BLaER1 treated with 17β-estradiol and CSF1 and Interleukin-3, amounts not matched to agents 10 nM and 100 nM (cell line): ENCODE results near the gene EPGN.
"Not testable (repeated sequence)": the region's sequence is repeated elsewhere in the genome, so short reads cannot be mapped to it uniquely, and the experiment has no call there.

Experiments used
- H3K27ac ChIP-seq, 11 experiments: shearing (Covaris generic); formaldehyde crosslinking; 2 replicates each; pipeline ENCODE4 v1.8.1; 2022
- H3K27me3 ChIP-seq, 11 experiments: shearing (Covaris generic); formaldehyde crosslinking; 2 replicates each; pipeline ENCODE4 v1.8.1; 2022
- H3K36me3 ChIP-seq, 11 experiments: shearing (Covaris generic); formaldehyde crosslinking; 2 replicates each; pipeline ENCODE4 v1.8.1; 2022
- H3K4me1 ChIP-seq, 10 experiments: shearing (Covaris generic); formaldehyde crosslinking; 2 replicates each; pipeline ENCODE4 v1.8.1; 2022
- H3K4me2 ChIP-seq, 11 experiments: shearing (Covaris generic); formaldehyde crosslinking; 2 replicates each; pipeline ENCODE4 v1.8.1; 2022
- H3K4me3 ChIP-seq, 10 experiments: shearing (Covaris generic); formaldehyde crosslinking; 2 replicates each; pipeline ENCODE4 v1.8.1; 2022
- H3K9ac ChIP-seq, 11 experiments: shearing (Covaris generic); formaldehyde crosslinking; 2 replicates each; pipeline ENCODE4 v1.8.1; 2022
- H3K9me3 ChIP-seq, 11 experiments: shearing (Covaris generic); formaldehyde crosslinking; replicated peaks in 1 of 11; 2 replicates each; pipeline ENCODE4 v1.8.1; 2022
- H4K20me1 ChIP-seq, 11 experiments: shearing (Covaris generic); formaldehyde crosslinking; 2 replicates each; pipeline ENCODE4 v1.8.1; 2022
- Cebpa-rat ChIP-seq, 11 experiments: shearing (Covaris generic); IDR thresholded peaks; 2 replicates each; pipeline ENCODE4 v1.8.1; 2022

Gene EPGN

GRCh38 chr4:74329307-74329706 lies 21.0 kb downstream of the EPGN start:
- no peak overlapping the region for H3K4me2 ChIP-seq
- H3K4me3 ChIP-seq: no peak overlapping the region
- H3K4me1 ChIP-seq: peaks cover 0 to 10% (median 3%) of the 10 kb centered on the region in 10 experiments; a peak in 10 of 20 replicates
- no peak overlapping the region for H3K27ac ChIP-seq
- H3K27me3 ChIP-seq: no peaks in the 10 kb centered on the region
- H4K20me1 ChIP-seq: no peaks in the 10 kb centered on the region
- peaks cover 3 to 5% (median 5%) of the 10 kb centered on the region in 11 experiments; a peak in 16 of 22 replicates for H3K9me3 ChIP-seq
- no peak overlapping the region for H3K9ac ChIP-seq
- no peaks in the 10 kb centered on the region for H3K36me3 ChIP-seq
- no peak for TF ChIP-seq Cebpa-rat (IDR thresholded peaks at IDR 0.05)

DNA sequence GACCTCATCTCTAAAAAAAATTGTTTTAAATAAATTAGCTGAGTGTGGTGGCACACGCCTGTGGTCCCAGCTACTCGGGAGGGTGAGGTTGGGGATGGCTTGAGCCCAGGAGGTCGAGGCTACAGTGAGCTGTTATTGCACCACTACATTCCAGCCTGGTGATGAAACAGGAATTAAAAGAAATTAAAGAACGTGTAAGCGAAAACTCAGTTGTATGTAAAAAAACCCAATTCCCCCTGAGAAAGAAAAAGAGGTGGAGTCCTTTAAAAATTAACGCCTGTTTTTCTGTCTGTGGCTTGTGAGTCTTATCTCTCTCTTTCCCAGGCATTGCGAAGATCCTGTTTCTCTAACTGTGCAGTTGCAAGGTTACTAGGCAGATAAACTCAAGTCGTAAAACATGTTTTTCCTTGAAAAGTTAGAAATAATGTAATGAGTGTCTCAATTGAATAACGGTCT lies 22.1 kb downstream of the EPGN start:
- H3K36me3 ChIP-seq: no peaks in the 10 kb centered on the region
- no peak overlapping the region for H3K4me3 ChIP-seq
- H3K4me2 ChIP-seq: no peak overlapping the region
- H3K27me3 ChIP-seq: no peaks in the 10 kb centered on the region
- no peaks in the 10 kb centered on the region for H4K20me1 ChIP-seq
- H3K27ac ChIP-seq: no peak overlapping the region
- H3K4me1 ChIP-seq: peaks cover 0 to 10% (median 3%) of the 10 kb centered on the region in 10 experiments; a peak in 13 of 20 replicates
- H3K9ac ChIP-seq: no peak overlapping the region
- H3K9me3 ChIP-seq: peaks cover 7 to 14% (median 12%) of the 10 kb centered on the region in 11 experiments; a peak in 17 of 22 replicates
- TF ChIP-seq Cebpa-rat (IDR thresholded peaks at IDR 0.05): no peak

DNA sequence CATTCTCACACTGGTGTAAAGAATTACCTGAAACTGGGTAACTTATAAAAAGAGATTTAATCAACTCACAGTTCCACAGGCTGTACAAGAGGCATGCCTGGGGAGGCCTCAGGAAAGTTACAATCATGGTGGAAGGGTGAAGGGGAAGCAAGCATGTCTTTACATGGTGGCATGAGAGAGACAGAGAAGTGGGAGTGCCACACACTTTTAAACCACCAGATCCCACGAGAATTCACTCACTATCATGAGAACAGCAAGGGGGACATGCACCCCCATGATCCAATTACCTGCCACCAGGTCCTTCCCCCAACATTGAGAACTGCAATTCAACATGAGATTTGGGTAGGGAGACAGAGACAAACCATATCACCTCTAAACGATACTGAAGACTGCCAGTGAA lies 23.0 kb downstream of the EPGN start:
- Histone ChIP-seq H3K4me2 (no peak overlapping the region), H3K27ac (no peak overlapping the region), H3K9me3 (peaks cover 7 to 14% (median 12%) of the 10 kb centered on the region in 11 experiments; a peak in 17 of 22 replicates), H3K4me3 (no peak overlapping the region), H3K4me1 (peaks cover 0 to 18% (median 9%) of the 10 kb centered on the region in 10 experiments; a peak in 15 of 20 replicates), H3K36me3 (no peaks in the 10 kb centered on the region), H4K20me1 (no peaks in the 10 kb centered on the region), H3K9ac (no peak overlapping the region), H3K27me3 (no peaks in the 10 kb centered on the region)
- TF ChIP-seq Cebpa-rat (IDR thresholded peaks at IDR 0.05): no peak

DNA sequence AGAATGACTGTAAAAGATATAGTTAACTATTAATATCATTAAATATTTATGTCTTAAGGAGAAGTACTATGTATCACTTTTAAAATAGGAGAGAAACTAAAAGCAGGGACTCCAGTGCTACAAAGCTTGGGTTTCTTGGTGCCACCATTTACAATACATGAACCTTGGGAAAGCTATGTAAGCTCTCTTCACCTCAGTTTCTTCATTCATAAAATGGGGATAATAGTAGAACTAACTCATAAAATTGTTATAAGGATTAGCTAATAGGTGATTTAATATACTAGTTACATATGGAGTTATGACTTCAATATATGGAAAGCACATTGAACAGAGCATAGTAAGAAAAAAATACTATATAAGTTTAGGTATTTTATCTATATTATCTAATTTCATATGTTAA lies 23.7 kb downstream of the EPGN start:
- no peak for TF ChIP-seq Cebpa-rat (IDR thresholded peaks at IDR 0.05)
- Histone ChIP-seq H3K9ac (no peak overlapping the region), H3K36me3 (no peaks in the 10 kb centered on the region), H3K9me3 (peaks cover 7 to 14% (median 12%) of the 10 kb centered on the region in 11 experiments; a peak in 17 of 22 replicates), H4K20me1 (no peaks in the 10 kb centered on the region), H3K4me3 (no peak overlapping the region), H3K4me1 (peaks cover 0 to 18% (median 9%) of the 10 kb centered on the region in 10 experiments; a peak in 15 of 20 replicates), H3K4me2 (no peak overlapping the region), H3K27me3 (no peaks in the 10 kb centered on the region), H3K27ac (no peak overlapping the region)

GRCh38 chr4:74334636-74335035 lies 26.4 kb downstream of the EPGN start:
- Histone ChIP-seq H3K27ac (no peak overlapping the region), H3K27me3 (no peaks in the 10 kb centered on the region), H3K36me3 (no peaks in the 10 kb centered on the region), H3K4me2 (no peak overlapping the region), H3K9me3 (peaks cover 7 to 14% (median 12%) of the 10 kb centered on the region in 11 experiments; a peak in 17 of 22 replicates), H3K4me3 (no peak overlapping the region), H3K4me1 (peaks cover 0 to 16% (median 8%) of the 10 kb centered on the region in 10 experiments; a peak in 14 of 20 replicates), H3K9ac (no peak overlapping the region), H4K20me1 (no peaks in the 10 kb centered on the region)
- TF ChIP-seq Cebpa-rat (IDR thresholded peaks at IDR 0.05): no peak

- peak overlapping the region in 7 of 11 experiments; percentile 4 to 60 (median 16); a peak in 5 of 22 replicates for H3K4me2 ChIP-seq
- H3K9ac ChIP-seq: no peak overlapping the region
- peaks cover 8 to 17% (median 12%) of the 10 kb centered on the region in 11 experiments; a peak in 18 of 22 replicates for H3K9me3 ChIP-seq
- no peak overlapping the region; a peak in 1 of 22 replicates for H3K27ac ChIP-seq
- no peaks in the 10 kb centered on the region for H4K20me1 ChIP-seq
- H3K4me1 ChIP-seq: peaks cover 0 to 16% (median 8%) of the 10 kb centered on the region in 10 experiments; a peak in 14 of 20 replicates
- TF ChIP-seq Cebpa-rat (IDR thresholded peaks at IDR 0.05): no peak
- no peaks in the 10 kb centered on the region for H3K36me3 ChIP-seq
- H3K4me3 ChIP-seq: no peak overlapping the region
- no peaks in the 10 kb centered on the region for H3K27me3 ChIP-seq
Observed at GRCh38 chr4:74335341-74336021, 27.2 kb downstream of the EPGN start.

GRCh38 chr4:74338792-74339333 lies 30.6 kb downstream of the EPGN start:
- Histone ChIP-seq H4K20me1 (no peaks in the 10 kb centered on the region), H3K36me3 (peaks cover 0 to 3% (median 0%) of the 10 kb centered on the region in 11 experiments; a peak in 1 of 22 replicates), H3K27ac (peak overlapping the region in 2 of 11 experiments; percentile 7 to 36; a peak in 2 of 22 replicates), H3K4me3 (no peak overlapping the region), H3K27me3 (no peaks in the 10 kb centered on the region), H3K9ac (no peak overlapping the region), H3K4me1 (peaks cover 0 to 11% (median 7%) of the 10 kb centered on the region in 10 experiments; a peak in 10 of 20 replicates), H3K4me2 (no peak overlapping the region), H3K9me3 (peaks cover 24 to 46% (median 35%) of the 10 kb centered on the region in 11 experiments)
- TF ChIP-seq Cebpa-rat (IDR thresholded peaks at IDR 0.05): peak in 1 of 11 experiments; percentile 39; a peak in 1 of 22 replicates

- peaks cover 24 to 47% (median 35%) of the 10 kb centered on the region in 11 experiments for H3K9me3 ChIP-seq
- no peak for TF ChIP-seq Cebpa-rat (IDR thresholded peaks at IDR 0.05)
- H3K27me3 ChIP-seq: no peaks in the 10 kb centered on the region
- H3K36me3 ChIP-seq: peaks cover 0 to 5% (median 0%) of the 10 kb centered on the region in 11 experiments; a peak in 1 of 22 replicates
- peak overlapping the region in 3 of 11 experiments; percentile 7 to 36 (median 8); a peak in 3 of 22 replicates for H3K27ac ChIP-seq
- H3K4me1 ChIP-seq: peaks cover 0 to 11% (median 7%) of the 10 kb centered on the region in 10 experiments; a peak in 10 of 20 replicates
- H3K4me2 ChIP-seq: no peak overlapping the region
- no peak overlapping the region for H3K4me3 ChIP-seq
- no peak overlapping the region for H3K9ac ChIP-seq
- no peaks in the 10 kb centered on the region for H4K20me1 ChIP-seq
Observed at GRCh38 chr4:74339501-74339900, 31.2 kb downstream of the EPGN start.

DNA sequence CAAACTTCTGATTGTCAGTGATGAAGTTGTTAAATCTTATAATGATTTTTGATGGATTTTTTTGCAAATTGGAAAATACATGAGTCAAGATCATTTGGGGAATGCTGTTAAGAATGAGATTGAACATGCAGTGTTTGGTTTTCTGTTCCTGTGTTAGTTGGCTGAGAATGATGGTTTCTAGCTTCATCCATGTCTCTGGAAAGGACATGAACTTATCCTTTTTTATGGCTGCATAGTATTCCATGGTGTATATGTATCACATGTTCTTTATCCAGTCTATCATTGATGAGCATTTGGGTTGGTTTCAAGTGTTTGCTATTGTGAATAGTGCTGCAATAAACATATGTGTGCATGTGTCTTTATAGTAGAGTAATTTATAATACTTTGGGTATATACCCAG lies 32.2 kb downstream of the EPGN start:
- not testable (repeated sequence) for H3K36me3 ChIP-seq, H3K4me2 ChIP-seq, H3K4me3 ChIP-seq, H3K27ac ChIP-seq, H4K20me1 ChIP-seq, H3K9ac ChIP-seq, H3K27me3 ChIP-seq
- H3K9me3 ChIP-seq: peaks cover 25 to 49% (median 38%) of the 10 kb centered on the region in 11 experiments
- peaks cover 0 to 11% (median 7%) of the 10 kb centered on the region in 10 experiments; a peak in 10 of 20 replicates for H3K4me1 ChIP-seq
